Stimulated activated CD4-positive, alpha-beta T cell treated with anti-CD3 and anti-CD28 coated beads, Interleukin-2, amount 100 ng/mL, for 48 hours (primary cell): ENCODE measurements around the gene PHF2.
"Not testable (repeated sequence)": the region's sequence is repeated elsewhere in the genome, so short reads cannot be mapped to it uniquely, and the experiment has no call there.

Experiments
- DNase-seq, 2 donors: peaks; one replicate each; pipeline ENCODE4 v3.0.0-alpha.2; 2020

PHF2 gene

GRCh38 chr9:93669116-93669957 lies 93.0 kb downstream of the PHF2 start:
- no peak for DNase-seq

GRCh38 chr9:93669958-93670207 lies 93.5 kb downstream of the PHF2 start:
- DNase-seq: no peak

- no peak for DNase-seq
Measured at GRCh38 chr9:93670208-93671019, 94.0 kb downstream of the PHF2 start.

GRCh38 chr9:93671020-93671338 lies 94.6 kb downstream of the PHF2 start:
- no peak for DNase-seq

- not testable (repeated sequence) for DNase-seq
Measured at GRCh38 chr9:93672330-93673020, 96.1 kb downstream of the PHF2 start.

- DNase-seq: no peak
Measured at GRCh38 chr9:93673021-93673838, 96.8 kb downstream of the PHF2 start.

GRCh38 chr9:93673839-93674334 lies 97.5 kb downstream of the PHF2 start:
- DNase-seq: no peak

GRCh38 chr9:93674580-93675335 lies 98.4 kb downstream of the PHF2 start:
- no peak for DNase-seq

- DNase-seq: no peak
Measured at GRCh38 chr9:93675336-93676150, 99.2 kb downstream of the PHF2 start.

- DNase-seq: no peak
Measured at GRCh38 chr9:93676310-93677047, 100.1 kb downstream of the PHF2 start.

- no peak for DNase-seq
Measured at GRCh38 chr9:93677048-93677571, 100.7 kb downstream of the PHF2 start.

- DNase-seq: no peak
Measured at GRCh38 chr9:93677641-93678136, 101.3 kb downstream of the PHF2 start.

- DNase-seq: no peak
Measured at GRCh38 chr9:93678199-93679019, 102.0 kb downstream of the PHF2 start.

- no peak for DNase-seq
Measured at GRCh38 chr9:93679536-93680442, 103.4 kb downstream of the PHF2 start.

GRCh38 chr9:93680443-93681268 lies 104.3 kb downstream of the PHF2 start:
- no peak for DNase-seq

- no peak for DNase-seq
Measured at GRCh38 chr9:93681269-93682154, 105.1 kb downstream of the PHF2 start.
